Activated T-cell treated with anti-CD3 and anti-CD28 coated beads, Interleukin-2, amount 50 U/mL, for 24 hours (primary cell): ENCODE measurements around the gene LMX1B.

Source experiments
- DNase-seq: peaks from one replicate; pipeline ENCODE4 v3.0.0-alpha.2; 2020
- H3K27ac Mint-ChIP-seq: 2 replicates; pipeline ENCODE4 v1.8.0; 2020; ENCODE audit warnings: mild to moderate bottlenecking, mixed read lengths
- H3K27me3 Mint-ChIP-seq: 2 replicates; pipeline ENCODE4 v1.8.0; 2020; ENCODE audit warnings: mixed read lengths
- H3K36me3 Mint-ChIP-seq: 2 replicates; pipeline ENCODE4 v1.8.0; 2020; ENCODE audit warnings: low read depth, mixed read lengths
- H3K4me1 Mint-ChIP-seq: 2 replicates; pipeline ENCODE4 v1.8.0; 2020; ENCODE audit warnings: low read depth, mixed read lengths
- H3K4me3 Mint-ChIP-seq: 2 replicates; pipeline ENCODE4 v1.8.0; 2020; ENCODE audit warnings: mild to moderate bottlenecking, moderate library complexity, mixed read lengths
- H3K9me3 Mint-ChIP-seq: 2 replicates; pipeline ENCODE4 v1.8.0; 2020; ENCODE audit warnings: mixed read lengths

The LMX1B gene

GRCh38 chr9:126675147-126675467 lies 61.4 kb downstream of the LMX1B start:
- peaks cover 77% of the 10 kb centered on the region for H3K27me3 Mint-ChIP-seq
- no peak overlapping the region for H3K4me3 Mint-ChIP-seq
- no peaks in the 10 kb centered on the region for H3K36me3 Mint-ChIP-seq
- H3K27ac Mint-ChIP-seq: no peak overlapping the region
- H3K4me1 Mint-ChIP-seq: peaks cover 23% of the 10 kb centered on the region
- no peak for DNase-seq
- H3K9me3 Mint-ChIP-seq: no peaks in the 10 kb centered on the region

GRCh38 chr9:126676102-126676684 lies 62.5 kb downstream of the LMX1B start:
- Mint-ChIP-seq H3K27ac (no peak overlapping the region), H3K36me3 (no peaks in the 10 kb centered on the region), H3K27me3 (peaks cover 88% of the 10 kb centered on the region), H3K9me3 (no peaks in the 10 kb centered on the region), H3K4me1 (peaks cover 23% of the 10 kb centered on the region), H3K4me3 (no peak overlapping the region)
- DNase-seq: no peak

GRCh38 chr9:126676685-126677143 lies 63.0 kb downstream of the LMX1B start:
- Mint-ChIP-seq H3K36me3 (no peaks in the 10 kb centered on the region), H3K27ac (no peak overlapping the region), H3K4me3 (no peak overlapping the region), H3K27me3 (peaks cover 92% of the 10 kb centered on the region), H3K4me1 (peaks cover 23% of the 10 kb centered on the region), H3K9me3 (no peaks in the 10 kb centered on the region)
- no peak for DNase-seq

- Mint-ChIP-seq H3K4me1 (peaks cover 26% of the 10 kb centered on the region), H3K4me3 (no peak overlapping the region), H3K36me3 (no peaks in the 10 kb centered on the region), H3K9me3 (no peaks in the 10 kb centered on the region), H3K27me3 (peaks cover 90% of the 10 kb centered on the region), H3K27ac (no peak overlapping the region)
- DNase-seq: no peak
These were observed 63.7 kb downstream of the LMX1B start for GRCh38 chr9:126677188-126678084.

- peaks cover 84% of the 10 kb centered on the region for H3K27me3 Mint-ChIP-seq
- H3K4me3 Mint-ChIP-seq: no peak overlapping the region
- no peaks in the 10 kb centered on the region for H3K9me3 Mint-ChIP-seq
- H3K36me3 Mint-ChIP-seq: no peaks in the 10 kb centered on the region
- H3K27ac Mint-ChIP-seq: no peak overlapping the region
- DNase-seq: no peak
- peaks cover 26% of the 10 kb centered on the region for H3K4me1 Mint-ChIP-seq
These were observed 65.3 kb downstream of the LMX1B start for GRCh38 chr9:126678989-126679388.

GRCh38 chr9:126681336-126681735 lies 67.6 kb downstream of the LMX1B start:
- DNase-seq: no peak

GRCh38 chr9:126682113-126682810 lies 68.5 kb downstream of the LMX1B start:
- H3K27me3 Mint-ChIP-seq: peaks cover 83% of the 10 kb centered on the region
- H3K4me1 Mint-ChIP-seq: peaks cover 16% of the 10 kb centered on the region
- H3K27ac Mint-ChIP-seq: no peak overlapping the region
- no peak overlapping the region for H3K4me3 Mint-ChIP-seq
- DNase-seq: no peak
- no peaks in the 10 kb centered on the region for H3K9me3 Mint-ChIP-seq
- H3K36me3 Mint-ChIP-seq: no peaks in the 10 kb centered on the region

More at GRCh38 chr9:126681336-126681735, 67.6 kb downstream of the LMX1B start:
- no peak overlapping the region for H3K4me3 Mint-ChIP-seq
- no peak overlapping the region for H3K27ac Mint-ChIP-seq
- peaks cover 85% of the 10 kb centered on the region for H3K27me3 Mint-ChIP-seq
- H3K9me3 Mint-ChIP-seq: no peaks in the 10 kb centered on the region
- peaks cover 21% of the 10 kb centered on the region for H3K4me1 Mint-ChIP-seq
- H3K36me3 Mint-ChIP-seq: no peaks in the 10 kb centered on the region

GRCh38 chr9:126682928-126683697 lies 69.4 kb downstream of the LMX1B start:
- Mint-ChIP-seq H3K27ac (no peak overlapping the region), H3K27me3 (peaks cover 84% of the 10 kb centered on the region), H3K36me3 (no peaks in the 10 kb centered on the region), H3K4me3 (no peak overlapping the region), H3K9me3 (no peaks in the 10 kb centered on the region), H3K4me1 (peaks cover 11% of the 10 kb centered on the region)
- DNase-seq: no peak

DNA sequence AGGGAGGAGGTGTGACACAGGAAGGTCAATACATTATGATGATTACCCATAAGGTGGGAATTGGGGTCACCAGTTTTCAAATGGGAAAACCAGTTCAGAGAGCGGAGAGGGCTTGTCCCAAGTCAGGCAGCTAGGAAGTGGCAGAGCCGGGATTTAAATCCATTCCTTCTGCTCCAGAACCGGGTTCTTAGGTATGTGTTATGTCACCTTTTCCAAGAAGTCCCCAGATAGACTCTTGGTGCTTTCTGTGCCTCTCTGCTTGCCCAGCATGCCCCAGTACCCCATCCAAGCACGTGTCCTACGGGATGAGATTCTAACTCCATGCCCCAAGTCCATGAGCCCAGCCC lies 69.9 kb downstream of the LMX1B start:
- DNase-seq: no peak
- Mint-ChIP-seq H3K36me3 (no peaks in the 10 kb centered on the region), H3K4me1 (peaks cover 8% of the 10 kb centered on the region), H3K27ac (no peak overlapping the region), H3K27me3 (peaks cover 83% of the 10 kb centered on the region), H3K9me3 (no peaks in the 10 kb centered on the region), H3K4me3 (no peak overlapping the region)

DNA sequence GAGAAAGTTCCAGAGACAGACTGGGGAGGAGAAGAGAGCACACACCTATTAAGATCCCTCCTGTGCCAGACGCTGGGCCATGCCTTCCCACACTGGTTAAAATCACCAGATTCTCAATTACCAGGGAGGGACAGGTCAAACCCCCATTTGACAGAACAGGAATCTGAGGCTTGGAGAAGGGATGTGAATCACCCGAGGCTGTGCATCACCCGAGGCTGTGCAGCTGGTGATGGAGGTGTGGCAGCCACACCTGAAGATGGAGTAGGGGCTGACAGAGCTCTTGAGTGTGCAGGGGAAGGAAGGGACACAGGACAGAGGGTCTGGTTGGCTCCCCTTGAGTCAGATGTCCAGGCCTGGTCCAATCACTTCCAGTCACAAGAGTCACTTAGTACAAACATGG lies 70.6 kb downstream of the LMX1B start:
- DNase-seq: no peak
- Mint-ChIP-seq H3K27me3 (peaks cover 84% of the 10 kb centered on the region), H3K36me3 (no peaks in the 10 kb centered on the region), H3K4me3 (no peak overlapping the region), H3K27ac (no peak overlapping the region), H3K4me1 (peaks cover 3% of the 10 kb centered on the region), H3K9me3 (no peaks in the 10 kb centered on the region)

GRCh38 chr9:126684965-126685465 lies 71.3 kb downstream of the LMX1B start:
- no peak overlapping the region for H3K27ac Mint-ChIP-seq
- peaks cover 3% of the 10 kb centered on the region for H3K4me1 Mint-ChIP-seq
- DNase-seq: no peak
- peaks cover 84% of the 10 kb centered on the region for H3K27me3 Mint-ChIP-seq
- H3K9me3 Mint-ChIP-seq: no peaks in the 10 kb centered on the region
- no peaks in the 10 kb centered on the region for H3K36me3 Mint-ChIP-seq
- no peak overlapping the region for H3K4me3 Mint-ChIP-seq

GRCh38 chr9:126687930-126688461 lies 74.3 kb downstream of the LMX1B start:
- H3K27me3 Mint-ChIP-seq: peaks cover 75% of the 10 kb centered on the region
- H3K9me3 Mint-ChIP-seq: no peaks in the 10 kb centered on the region
- H3K4me3 Mint-ChIP-seq: no peak overlapping the region
- no peak overlapping the region for H3K27ac Mint-ChIP-seq
- no peaks in the 10 kb centered on the region for H3K36me3 Mint-ChIP-seq
- no peak for DNase-seq
- no peaks in the 10 kb centered on the region for H3K4me1 Mint-ChIP-seq

GRCh38 chr9:126688617-126689016 lies 74.9 kb downstream of the LMX1B start:
- Mint-ChIP-seq H3K4me1 (no peaks in the 10 kb centered on the region), H3K36me3 (no peaks in the 10 kb centered on the region), H3K27me3 (peaks cover 70% of the 10 kb centered on the region), H3K27ac (no peak overlapping the region), H3K9me3 (no peaks in the 10 kb centered on the region), H3K4me3 (no peak overlapping the region)
- no peak for DNase-seq
